Cardiac septum (tissue), 1 donor: ENCODE results near the gene HOMER3. TPM values are rescaled to one million over a fixed set of nuclear protein-coding genes. Genes with fewer than 3 reads are reported as not detected.

Experiments
- DNase-seq: peaks from one replicate; pipeline ENCODE4 v3.0.0-alpha.2; 2020; ENCODE audit warnings: low spot score
- intact Hi-C: fragments of 100-400 bp; cut with DNase I; formaldehyde crosslinking; loops from one replicate; pipeline ENCODE4 v1.14.0; 2022
- total RNA-seq: library from RNA; stranded (reverse); fragmentation: NEBNext Ultra II Directional; extraction: Animal tissue kit (Norgen Biotek cat#: 25700); gene quantifications from one replicate; pipeline ENCODE4 v1.2.1, GENCODE V29; 2021
- donor health status: DM: no; HTN: no; CAD: no.

The HOMER3 gene
- total RNA-seq, 1 donor from 2014 or later, result 15.6 TPM

DNA sequence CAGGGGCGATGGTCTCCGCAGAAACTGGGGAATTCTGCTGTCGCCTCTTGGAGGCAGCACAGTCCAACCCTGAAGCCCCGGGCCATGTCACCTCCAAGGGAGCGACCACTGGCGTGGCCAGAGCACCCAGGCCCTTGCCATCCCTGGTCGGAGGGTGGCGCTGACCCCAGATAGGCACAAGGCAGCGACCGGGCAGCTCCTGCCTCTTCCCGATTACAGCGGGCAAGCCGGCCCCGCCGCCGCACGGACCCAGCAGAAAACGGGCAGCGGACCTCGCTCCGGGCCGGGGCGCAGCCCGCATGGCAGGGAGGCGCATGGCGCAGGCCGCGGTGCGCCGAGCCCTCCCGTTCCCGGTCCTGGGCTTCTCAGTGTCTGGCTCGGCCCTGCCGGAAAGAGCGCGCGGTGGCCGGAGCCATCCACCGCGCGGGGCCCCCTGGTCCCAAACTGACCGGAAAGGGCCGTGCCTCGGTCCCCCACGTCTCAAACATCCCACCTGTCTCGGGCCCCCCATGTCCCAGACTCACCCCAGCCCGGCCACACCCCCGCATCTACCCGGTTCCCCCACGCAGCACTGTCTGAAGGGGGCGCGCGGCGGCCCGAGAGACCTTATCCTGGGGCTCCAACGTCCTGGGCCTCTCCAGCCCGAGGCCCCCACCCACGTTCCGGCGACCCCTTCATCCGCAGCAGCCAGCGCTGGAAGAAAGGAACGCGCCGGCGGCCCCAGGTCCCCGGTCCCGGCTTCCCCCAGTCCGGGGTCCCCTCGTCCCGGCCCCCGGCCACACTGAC, 45.8 kb downstream of the HOMER3 start:
- peak; percentile 81 for DNase-seq
- intact Hi-C loops, result no loop called here

DNA sequence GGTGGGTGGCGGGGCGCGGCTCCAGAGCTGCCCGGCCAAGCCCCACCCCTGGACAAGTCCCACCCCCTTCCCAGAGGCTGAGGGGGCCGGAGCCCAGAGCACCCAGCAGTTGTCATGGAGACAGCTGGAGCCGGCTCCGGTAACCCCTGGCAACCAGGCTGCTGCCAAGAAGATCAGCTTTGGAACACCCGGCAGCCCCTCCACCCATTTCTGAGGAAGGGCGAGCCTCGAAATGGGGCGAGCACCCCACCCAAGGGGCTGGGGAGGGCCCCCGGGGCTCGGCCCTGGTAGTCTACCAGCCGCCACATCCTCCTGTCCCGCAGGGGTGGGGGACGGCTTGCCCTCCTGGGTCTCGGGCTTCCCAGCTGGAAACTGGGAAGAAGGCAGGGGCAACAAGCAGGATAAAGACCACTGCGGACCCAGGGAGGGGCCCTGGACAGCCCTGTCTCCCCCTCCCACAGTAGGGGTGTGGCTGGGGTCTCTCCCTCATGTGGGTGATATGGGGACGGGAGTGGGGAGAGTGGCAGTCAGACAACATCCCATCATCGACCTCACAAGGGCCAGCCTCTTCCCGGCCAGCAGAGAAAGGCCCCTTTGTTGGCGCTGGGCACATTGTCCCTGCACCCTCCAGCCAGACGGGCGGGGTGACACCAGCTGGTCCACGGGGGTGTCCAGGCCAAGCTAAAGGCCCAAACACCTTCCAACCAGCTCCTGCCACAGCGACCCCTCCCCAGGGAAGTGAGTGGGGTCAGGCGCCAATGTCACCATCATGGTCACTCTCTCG, 46.6 kb downstream of the HOMER3 start:
- DNase-seq, result no peak
- intact Hi-C loops, result no loop called here

DNA sequence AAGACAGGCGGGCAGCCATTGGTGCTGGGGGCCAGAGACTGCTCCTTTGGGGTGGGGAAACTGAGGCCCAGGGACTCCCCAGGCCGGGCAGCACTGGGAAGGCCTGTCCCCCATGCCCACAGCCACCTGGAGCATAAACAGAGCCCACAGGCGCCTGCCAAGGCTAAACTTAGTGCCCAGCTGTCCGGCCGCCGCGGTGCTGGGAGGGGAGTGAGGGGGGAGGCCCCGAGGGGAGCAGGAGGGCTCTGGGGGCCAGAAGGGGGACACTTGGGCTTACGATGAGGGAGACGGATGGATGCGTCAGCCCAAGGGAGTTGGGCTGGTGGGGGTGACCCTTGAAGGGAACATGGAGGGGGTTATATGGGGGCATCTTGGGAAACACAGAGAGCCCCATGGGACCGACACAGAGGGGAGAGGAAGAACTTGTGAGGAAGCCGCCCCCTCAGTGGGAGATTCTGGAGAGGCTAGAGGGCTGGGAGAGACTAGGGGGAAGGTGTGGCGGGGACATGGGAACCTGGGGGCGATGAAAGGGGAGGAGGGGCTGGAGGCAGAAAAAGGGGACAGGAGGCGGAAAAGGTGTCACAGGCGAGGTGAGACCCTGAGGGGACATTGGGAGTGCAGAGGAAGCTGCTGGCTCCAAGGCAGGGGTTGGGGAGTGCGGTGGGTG, 47.3 kb downstream of the HOMER3 start:
- no peak for DNase-seq
- intact Hi-C loops, result no loop called here

DNA sequence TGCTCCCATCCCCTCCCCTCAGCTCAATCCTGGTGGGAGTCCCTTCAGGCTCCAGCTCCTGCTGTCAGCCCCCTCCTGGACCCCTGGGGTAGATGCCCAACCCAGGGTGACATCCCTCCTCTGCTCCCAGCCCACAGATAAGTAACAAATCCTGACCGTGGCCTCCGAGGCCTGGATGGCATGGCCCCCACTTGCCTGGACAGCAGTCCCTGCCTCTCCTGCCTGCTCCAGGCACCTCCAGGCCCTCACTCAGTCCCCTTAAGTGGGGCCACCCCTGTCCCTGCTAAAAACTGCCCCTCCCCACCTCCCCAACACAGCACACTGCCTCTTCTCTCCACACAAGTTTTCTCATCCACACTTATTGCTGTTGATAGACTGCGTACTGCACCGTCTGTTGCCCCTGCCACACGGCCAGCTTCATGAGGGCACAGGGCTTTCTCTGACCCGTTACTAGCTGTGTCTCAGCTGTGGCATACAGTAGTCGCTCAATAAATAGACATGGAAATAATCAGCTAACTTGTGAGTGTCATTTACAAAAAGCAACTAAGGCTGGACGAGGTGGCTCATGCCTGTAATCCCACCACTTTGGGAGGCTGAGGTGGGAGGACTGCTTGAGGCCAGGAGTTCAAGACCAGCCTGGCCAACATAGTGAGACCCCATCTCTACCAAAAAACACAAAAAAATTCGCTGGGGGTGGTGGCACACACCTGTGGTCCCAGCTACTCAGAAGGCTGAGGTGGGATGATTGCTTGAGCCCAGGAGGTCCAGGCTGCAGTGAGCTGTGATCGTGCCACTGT, 50.9 kb downstream of the HOMER3 start:
- intact Hi-C loops, result no loop called here
- DNase-seq, result no peak

DNA sequence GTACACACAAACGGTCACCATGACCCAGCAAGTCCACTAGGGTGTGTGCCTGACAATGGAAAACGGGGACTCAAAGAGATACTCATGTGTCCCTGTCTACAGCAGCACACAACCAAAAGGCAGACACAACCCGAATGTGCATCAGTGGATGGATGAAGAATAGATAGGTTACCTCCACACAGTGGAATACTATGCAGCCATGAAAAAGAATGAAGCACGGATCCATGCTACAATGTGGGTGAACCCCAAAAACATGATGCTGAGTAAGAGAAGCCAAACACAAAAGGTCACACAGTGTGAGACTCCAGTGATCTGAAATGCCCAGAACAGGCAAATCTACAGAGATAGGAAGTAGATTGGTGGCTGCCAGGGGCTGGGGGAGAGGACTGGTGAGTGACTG, 54.0 kb downstream of the HOMER3 start:
- intact Hi-C loops, result no loop called here

DNA sequence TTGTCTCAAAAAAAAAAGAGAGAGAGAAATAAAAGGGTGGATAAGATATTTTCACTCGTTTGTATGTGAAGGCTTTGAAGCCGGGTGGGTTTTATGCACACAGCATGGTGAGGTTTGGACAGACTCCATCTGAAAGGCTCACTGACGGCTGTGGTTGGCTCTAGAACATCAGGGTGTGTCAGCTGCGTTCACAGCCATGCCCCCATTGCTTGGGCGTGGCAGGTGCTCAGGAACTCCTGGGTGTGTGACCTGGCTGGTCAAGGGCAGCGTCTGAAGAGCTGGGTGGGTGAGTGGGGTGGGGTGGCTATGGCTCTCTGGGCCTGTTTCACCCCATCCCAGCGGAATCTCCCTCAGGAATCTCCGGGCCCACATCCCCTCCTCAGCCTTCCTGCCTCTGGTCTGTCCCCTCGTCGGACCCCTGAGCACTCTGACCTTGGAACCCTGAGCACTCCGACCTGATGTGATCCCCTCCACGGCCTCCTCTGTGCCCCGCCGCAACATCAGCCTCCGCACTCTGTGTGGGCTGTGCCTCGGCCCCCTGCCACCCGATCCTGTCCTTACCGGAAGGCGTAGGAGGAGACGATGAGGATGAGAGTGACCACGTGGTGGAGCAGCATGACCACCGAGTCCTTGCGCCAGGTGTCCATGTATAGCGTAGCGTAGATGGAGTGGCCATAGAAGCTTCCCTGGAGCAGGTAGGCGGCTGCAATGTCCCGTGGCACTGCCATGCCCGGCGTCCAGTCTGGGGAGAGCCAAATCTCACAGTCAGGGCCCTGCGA, 57.3 kb downstream of the HOMER3 start:
- no peak for DNase-seq
- intact Hi-C loops, result no loop called here

More for the DNA sequence above, 54.0 kb downstream of the HOMER3 start:
- DNase-seq, result no peak

DNA sequence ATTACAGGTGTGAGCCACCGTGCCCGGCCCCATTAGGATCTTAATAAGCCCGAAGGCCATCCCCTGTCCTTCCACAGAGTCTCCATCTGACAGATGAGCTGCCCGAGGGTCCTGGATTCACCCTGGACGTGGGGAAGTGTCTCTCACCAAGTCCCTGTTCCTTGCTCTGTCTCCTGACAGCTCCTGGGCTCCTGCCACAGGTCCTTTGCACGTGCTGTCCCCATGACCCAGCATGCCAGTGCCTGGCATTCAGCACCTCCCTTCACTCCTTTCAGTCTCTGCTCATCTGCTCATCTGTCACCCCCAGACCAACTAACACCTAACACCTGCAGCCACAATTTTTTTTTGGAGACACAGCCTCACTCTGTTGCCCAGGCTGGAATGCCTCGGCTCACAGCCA, 59.5 kb downstream of the HOMER3 start:
- intact Hi-C loops, result no loop called here

DNA sequence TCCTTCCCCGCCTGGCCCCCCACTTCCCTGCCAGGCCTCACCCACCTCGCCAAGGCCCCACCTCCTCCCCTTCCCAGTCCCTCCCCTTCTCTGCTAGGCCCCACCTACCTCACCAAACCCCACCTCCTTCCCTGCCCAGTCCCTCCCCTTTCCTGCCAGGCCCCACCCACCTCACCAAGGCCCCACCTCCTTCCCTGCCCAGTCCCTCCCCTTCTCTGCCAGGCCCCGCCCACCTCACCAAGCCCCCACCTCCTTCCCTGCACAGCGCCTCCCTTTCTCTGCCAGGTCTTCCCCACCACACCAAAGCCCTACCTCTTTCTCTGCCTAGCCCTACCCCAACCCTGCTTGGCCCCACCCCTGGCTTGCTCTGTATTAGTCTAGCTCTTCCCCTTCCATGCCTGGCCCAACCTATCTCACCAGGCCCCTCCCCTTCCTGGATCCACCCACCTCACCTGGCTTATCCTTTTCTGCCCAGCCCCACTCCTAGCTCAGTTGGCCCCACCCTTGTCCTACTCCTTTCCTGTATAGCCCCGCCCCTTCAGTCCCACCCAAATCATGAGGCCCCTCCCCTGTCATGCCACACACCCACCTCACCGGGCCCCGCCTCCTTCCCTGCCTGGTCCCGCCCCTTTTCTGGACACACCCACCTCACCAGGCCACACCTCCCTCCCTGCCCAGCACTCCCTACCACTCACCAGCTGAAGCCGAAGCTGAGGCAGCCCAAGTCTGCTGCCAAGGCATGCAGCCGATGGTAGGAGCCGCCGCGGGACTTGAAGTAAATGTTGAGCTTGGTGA, 61.2 kb downstream of the HOMER3 start:
- no peak for DNase-seq
- intact Hi-C loops, result no loop called here

More for the DNA sequence above, 59.5 kb downstream of the HOMER3 start:
- no peak for DNase-seq

Other genes with a start within 250 kb of the HOMER3 start
- 31.8 TPM for gene COMP, start 149.9 kb downstream of the HOMER3 start, total RNA-seq
- gene UPF1, start 109.3 kb downstream of the HOMER3 start, total RNA-seq, result 40.2 TPM
- 1.8 TPM for gene CERS1, start 45.1 kb downstream of the HOMER3 start, total RNA-seq
- gene COPE, start 21.8 kb downstream of the HOMER3 start, total RNA-seq, result 133 TPM
- gene DDX49, start 21.5 kb downstream of the HOMER3 start, total RNA-seq, result 22.9 TPM
- 60.4 TPM for gene SUGP2, start 92.3 kb upstream of the HOMER3 start, total RNA-seq
- gene ARMC6, start 92.4 kb upstream of the HOMER3 start, total RNA-seq, result 15.9 TPM
- gene SLC25A42, start 122.8 kb upstream of the HOMER3 start, total RNA-seq, result 14.9 TPM
- gene TMEM161A, start 197.3 kb upstream of the HOMER3 start, total RNA-seq, result 12.2 TPM
- gene MEF2B, start 229.0 kb upstream of the HOMER3 start, total RNA-seq, result 0.67 TPM